ENCODE results near the gene TPCN2.
A peak's percentile ranks its signal among the peaks of the same experiment; 100 is the strongest.

TPCN2 gene

DNA sequence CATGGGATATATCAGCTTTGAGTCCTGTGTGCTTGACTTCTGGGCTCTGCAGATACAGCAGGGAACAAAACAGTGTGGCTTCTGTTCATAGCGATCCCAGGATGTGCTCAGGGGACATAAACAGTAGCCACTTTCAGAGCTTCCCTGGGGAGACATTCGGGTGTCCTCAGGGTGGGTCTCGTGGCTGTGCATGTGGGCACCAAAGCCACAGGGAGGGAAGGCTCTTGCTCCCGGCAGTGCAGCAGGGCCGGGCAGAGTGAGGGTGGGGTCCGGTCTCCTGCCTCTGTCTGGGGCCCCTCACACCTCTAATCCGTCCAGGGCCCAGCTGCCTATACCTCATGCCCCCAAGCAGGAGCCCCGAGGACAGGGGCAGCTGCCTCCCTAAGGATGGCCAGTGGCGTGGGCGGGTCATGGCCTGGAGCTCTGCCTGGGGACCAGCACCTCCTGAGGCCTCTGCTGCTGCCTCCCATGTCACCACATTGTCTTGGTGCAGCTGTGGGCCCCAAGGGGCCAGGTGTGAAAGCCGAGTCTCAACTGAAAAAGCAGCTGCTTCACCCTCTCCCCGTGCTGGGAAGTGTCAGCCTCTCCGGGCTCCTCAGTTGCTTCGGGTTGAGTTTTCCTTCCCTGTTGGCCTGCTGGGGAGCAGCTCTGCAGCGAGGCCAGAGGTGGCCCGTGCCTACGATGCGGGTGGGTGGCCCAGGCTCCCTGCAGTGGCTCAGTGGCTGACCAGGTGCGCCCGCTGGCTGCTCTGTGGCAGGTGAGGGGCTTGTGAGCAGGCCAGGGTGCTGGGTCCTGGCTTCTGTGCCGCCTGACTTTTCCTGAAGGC is 3.8 kb downstream of the TPCN2 start:
- Histone ChIP-seq H3K27me3 (ENCODE audit: control insufficient read depth in 1 of 2, insufficient read depth in 2 of 2, low read length in 2 of 2) (no peaks in the 10 kb centered on the region), H3K4me1 (ENCODE audit: control insufficient read depth in 1 of 2, insufficient read depth in 2 of 2, low read length in 2 of 2) (peaks cover 41 to 46% of the 10 kb centered on the region in 2 donors), H3K27ac (ENCODE audit: low read depth, low read length) (no peak overlapping the region), H3K9ac (ENCODE audit: low read depth in 1 of 2, low read length in 2 of 2) (no peak overlapping the region), H3K36me3 (ENCODE audit: control insufficient read depth in 1 of 2, insufficient read depth in 2 of 2, low read length in 2 of 2) (peaks cover 5 to 28% of the 10 kb centered on the region in 2 donors), H3K9me3 (ENCODE audit: control insufficient read depth in 1 of 2, low read length in 2 of 2) (no peaks in the 10 kb centered on the region), H3K4me3 (ENCODE audit: low read depth in 1 of 2, low read length in 2 of 2) (no peak overlapping the region)

DNA sequence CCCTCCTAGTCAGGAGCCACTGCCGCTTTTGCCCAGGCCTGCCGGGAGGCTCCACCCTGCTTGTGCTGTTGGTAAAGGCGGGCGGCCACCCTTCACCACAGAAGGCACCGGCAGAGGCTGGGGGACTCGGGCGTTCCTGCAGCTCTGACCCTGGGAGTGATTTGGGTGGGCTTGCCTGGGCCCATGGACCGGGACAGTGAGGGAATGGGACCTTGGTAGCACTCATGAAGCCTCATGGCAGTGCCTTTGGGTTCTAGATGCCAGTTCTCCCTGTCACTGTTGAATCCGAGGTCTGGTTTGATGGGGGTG is 4.4 kb downstream of the TPCN2 start:
- Histone ChIP-seq H3K9ac (ENCODE audit: low read depth in 1 of 2, low read length in 2 of 2) (no peak overlapping the region), H3K36me3 (ENCODE audit: control insufficient read depth in 1 of 2, insufficient read depth in 2 of 2, low read length in 2 of 2) (peaks cover 5 to 33% of the 10 kb centered on the region in 2 donors), H3K27ac (ENCODE audit: low read depth, low read length) (no peak overlapping the region), H3K4me1 (ENCODE audit: control insufficient read depth in 1 of 2, insufficient read depth in 2 of 2, low read length in 2 of 2) (peaks cover 38 to 42% of the 10 kb centered on the region in 2 donors), H3K4me3 (ENCODE audit: low read depth in 1 of 2, low read length in 2 of 2) (no peak overlapping the region), H3K27me3 (ENCODE audit: control insufficient read depth in 1 of 2, insufficient read depth in 2 of 2, low read length in 2 of 2) (no peaks in the 10 kb centered on the region), H3K9me3 (ENCODE audit: control insufficient read depth in 1 of 2, low read length in 2 of 2) (no peaks in the 10 kb centered on the region)

GRCh38 chr11:69053546-69054396 is 5.0 kb downstream of the TPCN2 start:
- Histone ChIP-seq H3K9me3 (ENCODE audit: control insufficient read depth in 1 of 2, low read length in 2 of 2) (no peaks in the 10 kb centered on the region), H3K27me3 (ENCODE audit: control insufficient read depth in 1 of 2, insufficient read depth in 2 of 2, low read length in 2 of 2) (no peaks in the 10 kb centered on the region), H3K4me1 (ENCODE audit: control insufficient read depth in 1 of 2, insufficient read depth in 2 of 2, low read length in 2 of 2) (peaks cover 35 to 39% of the 10 kb centered on the region in 2 donors), H3K4me3 (ENCODE audit: low read depth in 1 of 2, low read length in 2 of 2) (no peak overlapping the region), H3K36me3 (ENCODE audit: control insufficient read depth in 1 of 2, insufficient read depth in 2 of 2, low read length in 2 of 2) (peaks cover 5 to 36% of the 10 kb centered on the region in 2 donors), H3K9ac (ENCODE audit: low read depth in 1 of 2, low read length in 2 of 2) (no peak overlapping the region), H3K27ac (ENCODE audit: low read depth, low read length) (no peak overlapping the region)

GRCh38 chr11:69054397-69055211 is 5.9 kb downstream of the TPCN2 start:
- Histone ChIP-seq H3K27me3 (ENCODE audit: control insufficient read depth in 1 of 2, insufficient read depth in 2 of 2, low read length in 2 of 2) (no peaks in the 10 kb centered on the region), H3K27ac (ENCODE audit: low read depth, low read length) (peak overlapping the region; percentile 17), H3K9ac (ENCODE audit: low read depth in 1 of 2, low read length in 2 of 2) (peak overlapping the region in 1 of 2 donors; percentile 20), H3K4me1 (ENCODE audit: control insufficient read depth in 1 of 2, insufficient read depth in 2 of 2, low read length in 2 of 2) (peaks cover 31 to 38% of the 10 kb centered on the region in 2 donors), H3K9me3 (ENCODE audit: control insufficient read depth in 1 of 2, low read length in 2 of 2) (no peaks in the 10 kb centered on the region), H3K4me3 (ENCODE audit: low read depth in 1 of 2, low read length in 2 of 2) (peak overlapping the region in 1 of 2 donors; percentile 9), H3K36me3 (ENCODE audit: control insufficient read depth in 1 of 2, insufficient read depth in 2 of 2, low read length in 2 of 2) (peaks cover 5 to 40% of the 10 kb centered on the region in 2 donors)

- peaks cover 26 to 32% of the 10 kb centered on the region in 2 donors for H3K4me1 ChIP-seq (ENCODE audit: control insufficient read depth in 1 of 2, insufficient read depth in 2 of 2, low read length in 2 of 2)
- peak overlapping the region; percentile 17 for H3K27ac ChIP-seq (ENCODE audit: low read depth, low read length)
- no peaks in the 10 kb centered on the region for H3K9me3 ChIP-seq (ENCODE audit: control insufficient read depth in 1 of 2, low read length in 2 of 2)
- peak overlapping the region in 1 of 2 donors; percentile 13 for H3K4me3 ChIP-seq (ENCODE audit: low read depth in 1 of 2, low read length in 2 of 2)
- peak overlapping the region in 1 of 2 donors; percentile 20 for H3K9ac ChIP-seq (ENCODE audit: low read depth in 1 of 2, low read length in 2 of 2)
- no peaks in the 10 kb centered on the region for H3K27me3 ChIP-seq (ENCODE audit: control insufficient read depth in 1 of 2, insufficient read depth in 2 of 2, low read length in 2 of 2)
- peaks cover 10 to 46% of the 10 kb centered on the region in 2 donors for H3K36me3 ChIP-seq (ENCODE audit: control insufficient read depth in 1 of 2, insufficient read depth in 2 of 2, low read length in 2 of 2)
Observed at GRCh38 chr11:69055212-69055586, 6.5 kb downstream of the TPCN2 start.

DNA sequence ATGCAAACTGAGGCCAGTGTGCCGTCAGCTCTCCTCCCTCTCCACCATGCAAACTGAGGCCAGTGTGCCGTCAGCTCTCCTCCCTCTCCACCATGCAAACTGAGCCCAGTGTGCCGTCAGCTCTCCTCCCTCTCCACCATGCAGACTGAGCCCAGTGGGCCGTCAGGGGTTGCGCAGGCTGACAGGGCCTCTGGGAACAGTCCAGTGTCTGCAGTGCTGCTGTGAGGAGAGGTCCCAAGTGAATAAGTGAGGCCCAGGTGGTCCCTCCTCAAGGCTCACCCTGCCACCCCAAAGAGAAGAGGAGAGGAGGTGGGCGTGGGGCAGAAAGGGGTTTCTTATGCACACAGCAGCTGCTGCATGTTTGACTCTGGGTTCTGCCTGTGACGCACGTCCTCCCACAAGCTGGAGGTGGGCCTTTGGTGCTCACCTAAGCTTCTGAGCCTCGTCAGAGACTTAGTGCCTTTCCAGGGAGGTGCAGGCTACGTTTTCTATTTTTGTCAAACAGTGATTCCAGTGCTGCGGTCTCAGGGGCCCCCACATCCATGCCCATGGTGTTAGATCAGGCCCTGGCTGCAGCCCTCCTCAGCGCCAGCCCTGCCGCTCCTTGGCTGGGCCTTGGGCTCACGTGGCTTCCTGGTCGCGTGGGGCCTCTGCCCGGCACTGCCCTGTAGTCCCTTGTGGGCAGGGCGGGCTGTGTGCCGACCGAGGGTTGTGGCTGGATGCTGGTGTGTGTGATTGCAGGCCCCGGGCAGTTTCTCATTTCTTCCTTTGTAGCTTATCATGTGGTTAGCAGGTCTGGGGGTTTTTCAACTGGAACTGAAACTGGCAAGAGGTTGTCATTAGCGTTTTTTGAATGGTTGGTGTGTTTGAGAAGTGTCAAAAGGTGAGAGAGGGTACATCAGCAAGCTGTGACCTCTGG is 7.1 kb downstream of the TPCN2 start:
- H3K36me3 ChIP-seq (ENCODE audit: control insufficient read depth in 1 of 2, insufficient read depth in 2 of 2, low read length in 2 of 2), result peaks cover 10 to 47% of the 10 kb centered on the region in 2 donors
- H3K27ac ChIP-seq (ENCODE audit: low read depth, low read length), result peak overlapping the region; percentile 62
- H3K9ac ChIP-seq (ENCODE audit: low read depth in 1 of 2, low read length in 2 of 2), result peak overlapping the region; percentile 4 to 6
- H3K4me3 ChIP-seq (ENCODE audit: low read depth in 1 of 2, low read length in 2 of 2), result peak overlapping the region in 1 of 2 donors; percentile 13
- H3K27me3 ChIP-seq (ENCODE audit: control insufficient read depth in 1 of 2, insufficient read depth in 2 of 2, low read length in 2 of 2), result no peaks in the 10 kb centered on the region
- H3K4me1 ChIP-seq (ENCODE audit: control insufficient read depth in 1 of 2, insufficient read depth in 2 of 2, low read length in 2 of 2), result peaks cover 25 to 30% of the 10 kb centered on the region in 2 donors
- H3K9me3 ChIP-seq (ENCODE audit: control insufficient read depth in 1 of 2, low read length in 2 of 2), result no peaks in the 10 kb centered on the region

GRCh38 chr11:69057236-69057635 is 8.5 kb downstream of the TPCN2 start:
- Histone ChIP-seq H3K9me3 (ENCODE audit: control insufficient read depth in 1 of 2, low read length in 2 of 2) (no peaks in the 10 kb centered on the region), H3K36me3 (ENCODE audit: control insufficient read depth in 1 of 2, insufficient read depth in 2 of 2, low read length in 2 of 2) (peaks cover 10 to 49% of the 10 kb centered on the region in 2 donors), H3K4me1 (ENCODE audit: control insufficient read depth in 1 of 2, insufficient read depth in 2 of 2, low read length in 2 of 2) (peaks cover 18 to 21% of the 10 kb centered on the region in 2 donors), H3K9ac (ENCODE audit: low read depth in 1 of 2, low read length in 2 of 2) (no peak overlapping the region), H3K27me3 (ENCODE audit: control insufficient read depth in 1 of 2, insufficient read depth in 2 of 2, low read length in 2 of 2) (no peaks in the 10 kb centered on the region), H3K4me3 (ENCODE audit: low read depth in 1 of 2, low read length in 2 of 2) (no peak overlapping the region), H3K27ac (ENCODE audit: low read depth, low read length) (no peak overlapping the region)

DNA sequence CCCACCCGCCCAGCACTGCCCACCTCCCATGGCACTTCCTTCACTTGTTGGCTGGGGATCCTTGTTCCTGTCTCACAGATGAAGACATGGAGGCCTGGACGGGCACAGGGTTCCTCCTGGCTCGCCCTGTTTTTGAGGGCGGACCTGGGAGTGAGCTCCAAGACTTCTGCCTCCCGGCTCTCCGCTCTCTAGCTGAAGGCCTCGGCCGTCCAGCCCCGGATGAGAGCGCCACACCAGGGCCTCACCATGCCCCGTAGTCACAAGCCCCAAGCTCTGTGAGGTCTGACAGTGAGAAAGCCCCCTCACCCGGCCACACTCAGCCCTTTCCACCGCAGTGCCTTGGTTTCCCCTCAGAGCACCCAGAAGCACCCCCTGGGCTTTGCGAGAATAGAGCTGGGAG is 9.1 kb downstream of the TPCN2 start:
- H3K27ac ChIP-seq (ENCODE audit: low read depth, low read length), result no peak overlapping the region
- H3K4me3 ChIP-seq (ENCODE audit: low read depth in 1 of 2, low read length in 2 of 2), result no peak overlapping the region
- no peak overlapping the region for H3K9ac ChIP-seq (ENCODE audit: low read depth in 1 of 2, low read length in 2 of 2)
- H3K9me3 ChIP-seq (ENCODE audit: control insufficient read depth in 1 of 2, low read length in 2 of 2), result no peaks in the 10 kb centered on the region
- no peaks in the 10 kb centered on the region for H3K27me3 ChIP-seq (ENCODE audit: control insufficient read depth in 1 of 2, insufficient read depth in 2 of 2, low read length in 2 of 2)
- peaks cover 18 to 21% of the 10 kb centered on the region in 2 donors for H3K4me1 ChIP-seq (ENCODE audit: control insufficient read depth in 1 of 2, insufficient read depth in 2 of 2, low read length in 2 of 2)
- peaks cover 10 to 49% of the 10 kb centered on the region in 2 donors for H3K36me3 ChIP-seq (ENCODE audit: control insufficient read depth in 1 of 2, insufficient read depth in 2 of 2, low read length in 2 of 2)

Measured in duodenal mucosa (tissue), 2 donors.